Loucy (cell line): ENCODE results near the gene NCOR2.

Experiments used
- EZH2phosphoT487 ChIP-seq: fragments of 200-600 bp; IDR thresholded peaks from 2 replicates; pipeline ENCODE4 v1.6.1; 2018; ENCODE audit warnings: antibody characterized with exemption, mild to moderate bottlenecking, moderate library complexity, borderline replicate concordance
- TF ChIP-seq, protein P1 (sequence below): fragments of 200-600 bp; sonication (generic); conservative IDR thresholded peaks from 2 replicates; pipeline ENCODE4 v1.5.1; 2014; ENCODE audit warnings: mild to moderate bottlenecking, antibody characterized with exemption, low read length

- TF ChIP-seq, protein P1, sequence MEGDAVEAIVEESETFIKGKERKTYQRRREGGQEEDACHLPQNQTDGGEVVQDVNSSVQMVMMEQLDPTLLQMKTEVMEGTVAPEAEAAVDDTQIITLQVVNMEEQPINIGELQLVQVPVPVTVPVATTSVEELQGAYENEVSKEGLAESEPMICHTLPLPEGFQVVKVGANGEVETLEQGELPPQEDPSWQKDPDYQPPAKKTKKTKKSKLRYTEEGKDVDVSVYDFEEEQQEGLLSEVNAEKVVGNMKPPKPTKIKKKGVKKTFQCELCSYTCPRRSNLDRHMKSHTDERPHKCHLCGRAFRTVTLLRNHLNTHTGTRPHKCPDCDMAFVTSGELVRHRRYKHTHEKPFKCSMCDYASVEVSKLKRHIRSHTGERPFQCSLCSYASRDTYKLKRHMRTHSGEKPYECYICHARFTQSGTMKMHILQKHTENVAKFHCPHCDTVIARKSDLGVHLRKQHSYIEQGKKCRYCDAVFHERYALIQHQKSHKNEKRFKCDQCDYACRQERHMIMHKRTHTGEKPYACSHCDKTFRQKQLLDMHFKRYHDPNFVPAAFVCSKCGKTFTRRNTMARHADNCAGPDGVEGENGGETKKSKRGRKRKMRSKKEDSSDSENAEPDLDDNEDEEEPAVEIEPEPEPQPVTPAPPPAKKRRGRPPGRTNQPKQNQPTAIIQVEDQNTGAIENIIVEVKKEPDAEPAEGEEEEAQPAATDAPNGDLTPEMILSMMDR: no peak
- no peak for TF ChIP-seq EZH2phosphoT487
Measured at GRCh38 chr12:124595444-124595843, 28.0 kb upstream of the NCOR2 start.
